Suprapubic skin (tissue), 4 donors: ENCODE measurements around the gene LRRC75B. TPM values are rescaled to one million over a fixed set of nuclear protein-coding genes. Genes with fewer than 3 reads are reported as not detected.

Experiments used
- DNase-seq, 2 donors: peaks; one replicate each; pipeline ENCODE4 v3.0.0-alpha.2; 2019; ENCODE audit warnings: low spot score in 2 of 2
- H3K27ac ChIP-seq: fragments of 200-600 bp; sonication (generic); one replicate; pipeline ENCODE4 v1.5.1; 2019
- H3K27me3 ChIP-seq: fragments of 200-600 bp; sonication (generic); one replicate; pipeline ENCODE4 v1.5.1; 2019
- H3K36me3 ChIP-seq: fragments of 200-600 bp; sonication (generic); one replicate; pipeline ENCODE4 v1.5.1; 2019
- H3K4me1 ChIP-seq: fragments of 200-600 bp; sonication (generic); one replicate; pipeline ENCODE4 v1.5.1; 2019
- H3K4me3 ChIP-seq: fragments of 200-600 bp; sonication (generic); one replicate; pipeline ENCODE4 v1.5.1; 2019; ENCODE audit warnings: mild to moderate bottlenecking
- H3K9me3 ChIP-seq: fragments of 200-600 bp; sonication (generic); one replicate; pipeline ENCODE4 v1.5.1; 2019
- EP300 ChIP-seq: sonication (generic); formaldehyde crosslinking; IDR thresholded peaks from one replicate; pipeline ENCODE4 v1.6.1; 2017; ENCODE audit warnings: antibody characterized with exemption
- POLR2A ChIP-seq, 2 donors: fragments of 450-650 bp; IDR thresholded peaks; one replicate each; pipeline ENCODE4 v1.6.1; 2017; ENCODE audit warnings: antibody characterized with exemption in 2 of 2, mild to moderate bottlenecking in 2 of 2, moderate library complexity in 2 of 2
- POLR2AphosphoS5 ChIP-seq, 3 donors: sonication (generic); formaldehyde crosslinking; IDR thresholded peaks; one replicate each; pipeline ENCODE4 v1.6.1; 2017; ENCODE audit warnings: antibody characterized with exemption in 3 of 3
- WGBS: methylation state at CpG from one replicate; pipeline ENCODE4 v1.1.5; 2018; 5-methylcytosine and 5-hydroxymethylcytosine counted together
- total RNA-seq, 4 donors: library from RNA; depleted of rRNA; stranded (reverse); fragments of >200 nt; gene quantifications; one replicate each; pipeline ENCODE4 v1.1.0, GENCODE V29; 2016
- TF ChIP-seq, protein P1 (sequence below), 2 donors: fragments of 200-600 bp in 1 of 2; fragments of 450-650 bp in 1 of 2; sonication (generic) in 1 of 2; IDR thresholded peaks; one replicate each; pipeline ENCODE4 v1.5.1; 2016 to 2019; ENCODE audit warnings: antibody characterized with exemption in 2 of 2, mild to moderate bottlenecking in 1 of 2, moderate library complexity in 1 of 2

LRRC75B gene
- total RNA-seq, 4 donors from 2014 or later: 10.9 to 24.4 (median 14.0) TPM

DNA sequence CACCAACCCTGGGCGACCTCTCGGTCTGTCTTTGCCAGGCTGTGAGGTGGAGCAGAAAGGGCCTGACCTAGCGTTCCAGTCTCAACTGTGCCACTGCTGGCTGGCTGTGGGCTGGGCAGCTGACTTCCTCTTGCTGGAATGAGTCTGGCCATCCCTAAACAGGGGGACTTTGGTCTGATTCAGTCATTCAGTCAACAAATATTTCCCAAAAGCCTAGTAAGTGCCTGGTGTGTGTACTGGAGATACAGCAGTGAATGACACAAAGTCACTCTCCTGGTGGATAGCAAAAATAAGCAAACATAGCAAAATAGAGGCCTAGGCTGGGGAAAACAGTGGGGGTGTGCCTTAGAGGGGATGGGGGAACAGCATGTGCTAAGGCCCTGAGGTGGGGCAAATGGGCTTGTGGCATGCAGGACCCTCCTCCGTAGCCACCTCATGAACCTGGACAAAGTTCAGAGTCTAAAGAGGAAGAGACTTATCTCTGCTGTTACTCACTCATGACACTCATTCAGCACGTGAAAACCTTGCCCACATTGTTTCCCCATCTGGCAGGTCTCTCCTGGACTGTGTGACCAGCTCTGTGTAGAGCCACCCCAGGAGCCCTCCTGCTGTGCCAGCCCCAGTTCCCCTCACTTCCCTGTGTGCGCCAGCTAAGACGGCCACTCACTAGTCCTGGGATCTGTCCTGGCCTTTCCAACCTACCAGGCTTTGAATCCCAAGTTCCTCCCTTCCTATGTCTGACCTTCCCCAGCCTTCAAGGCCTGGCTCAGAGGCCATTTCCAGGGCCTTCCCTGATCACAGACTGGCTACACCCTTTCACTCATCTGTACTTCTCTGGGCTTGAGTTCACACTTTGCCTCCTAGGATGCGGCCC, 42.6 kb downstream of the LRRC75B start:
- TF ChIP-seq, protein P1, sequence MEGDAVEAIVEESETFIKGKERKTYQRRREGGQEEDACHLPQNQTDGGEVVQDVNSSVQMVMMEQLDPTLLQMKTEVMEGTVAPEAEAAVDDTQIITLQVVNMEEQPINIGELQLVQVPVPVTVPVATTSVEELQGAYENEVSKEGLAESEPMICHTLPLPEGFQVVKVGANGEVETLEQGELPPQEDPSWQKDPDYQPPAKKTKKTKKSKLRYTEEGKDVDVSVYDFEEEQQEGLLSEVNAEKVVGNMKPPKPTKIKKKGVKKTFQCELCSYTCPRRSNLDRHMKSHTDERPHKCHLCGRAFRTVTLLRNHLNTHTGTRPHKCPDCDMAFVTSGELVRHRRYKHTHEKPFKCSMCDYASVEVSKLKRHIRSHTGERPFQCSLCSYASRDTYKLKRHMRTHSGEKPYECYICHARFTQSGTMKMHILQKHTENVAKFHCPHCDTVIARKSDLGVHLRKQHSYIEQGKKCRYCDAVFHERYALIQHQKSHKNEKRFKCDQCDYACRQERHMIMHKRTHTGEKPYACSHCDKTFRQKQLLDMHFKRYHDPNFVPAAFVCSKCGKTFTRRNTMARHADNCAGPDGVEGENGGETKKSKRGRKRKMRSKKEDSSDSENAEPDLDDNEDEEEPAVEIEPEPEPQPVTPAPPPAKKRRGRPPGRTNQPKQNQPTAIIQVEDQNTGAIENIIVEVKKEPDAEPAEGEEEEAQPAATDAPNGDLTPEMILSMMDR (IDR thresholded peaks at IDR 0.05): no peak
- no peak for TF ChIP-seq EP300
- TF ChIP-seq POLR2AphosphoS5 (IDR thresholded peaks at IDR 0.05): no peak
- no peak for TF ChIP-seq POLR2A (IDR thresholded peaks at IDR 0.05)
- H3K4me3 ChIP-seq: no peak overlapping the region
- H3K9me3 ChIP-seq: no peaks in the 10 kb centered on the region
- peaks cover 28% of the 10 kb centered on the region for H3K4me1 ChIP-seq
- peaks cover 43% of the 10 kb centered on the region for H3K36me3 ChIP-seq
- DNase-seq: no peak
- no peak overlapping the region for H3K27ac ChIP-seq
- no peaks in the 10 kb centered on the region for H3K27me3 ChIP-seq
- 90% methylated on average over 7 of the region's 8 CpGs for WGBS

DNA sequence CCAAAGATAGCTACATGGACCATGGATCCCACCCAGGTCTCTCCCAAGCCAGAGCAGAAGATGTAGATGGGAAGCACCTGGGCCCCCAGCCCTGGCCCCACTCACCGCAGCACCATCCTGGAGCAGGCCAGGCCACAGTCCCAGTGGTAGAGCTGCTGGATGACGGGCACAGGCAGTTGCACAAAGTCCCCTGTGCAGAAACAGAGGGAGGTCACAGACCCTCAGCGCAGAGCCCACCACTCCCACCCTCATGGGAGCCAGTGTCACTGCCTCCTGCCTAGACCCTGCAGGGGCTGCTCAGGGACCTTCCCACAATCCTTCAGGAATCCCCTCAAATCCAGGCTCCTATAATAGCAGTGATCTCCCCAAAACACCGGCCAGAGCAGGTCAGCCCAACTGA, 44.1 kb downstream of the LRRC75B start:
- 100% methylated on average over 1 of the region's 4 CpGs for WGBS

DNA sequence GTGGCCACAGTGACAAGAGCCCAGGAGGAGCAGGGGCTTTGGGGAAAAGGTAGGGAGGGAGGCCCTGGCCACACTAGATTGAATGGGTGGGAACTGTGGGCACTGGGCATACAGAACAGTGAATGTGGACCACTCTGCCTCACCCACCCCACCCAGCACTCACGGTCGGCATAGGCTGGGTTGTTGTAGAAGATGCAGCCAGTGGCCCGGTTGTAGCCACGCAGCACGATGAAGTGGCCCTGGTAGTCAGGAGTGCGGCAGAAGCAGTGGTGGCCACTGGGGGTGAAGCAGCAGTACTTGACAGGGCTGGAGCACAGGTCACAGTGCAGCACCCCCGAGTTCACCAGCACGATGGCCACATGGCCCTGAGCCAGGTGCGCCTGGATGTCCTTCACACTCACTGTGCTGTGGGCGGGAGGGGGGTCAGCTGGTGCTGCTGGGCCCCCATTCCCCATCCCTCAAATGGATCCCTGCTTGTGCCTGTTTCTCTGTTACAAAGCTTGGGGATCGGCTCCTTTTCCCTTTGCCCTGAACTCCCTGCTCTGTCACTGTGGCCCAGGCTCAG, 49.1 kb downstream of the LRRC75B start:
- H3K4me3 ChIP-seq: no peak overlapping the region
- WGBS: 95% methylated on average over 8 of the region's 11 CpGs
- H3K27me3 ChIP-seq: no peaks in the 10 kb centered on the region
- H3K27ac ChIP-seq: no peak overlapping the region
- no peak for TF ChIP-seq EP300
- no peak for TF ChIP-seq POLR2A (IDR thresholded peaks at IDR 0.05)
- TF ChIP-seq, protein P1 (IDR thresholded peaks at IDR 0.05): no peak
- no peak for TF ChIP-seq POLR2AphosphoS5 (IDR thresholded peaks at IDR 0.05)
- peaks cover 86% of the 10 kb centered on the region for H3K36me3 ChIP-seq
- peaks cover 23% of the 10 kb centered on the region for H3K4me1 ChIP-seq
- no peak for DNase-seq
- no peaks in the 10 kb centered on the region for H3K9me3 ChIP-seq

More for the DNA sequence above, 44.1 kb downstream of the LRRC75B start:
- H3K27ac ChIP-seq: no peak overlapping the region
- peaks cover 56% of the 10 kb centered on the region for H3K36me3 ChIP-seq
- no peaks in the 10 kb centered on the region for H3K9me3 ChIP-seq
- peaks cover 33% of the 10 kb centered on the region for H3K4me1 ChIP-seq
- H3K27me3 ChIP-seq: no peaks in the 10 kb centered on the region
- no peak for TF ChIP-seq POLR2A (IDR thresholded peaks at IDR 0.05)
- no peak for TF ChIP-seq EP300
- TF ChIP-seq, protein P1 (IDR thresholded peaks at IDR 0.05): no peak
- TF ChIP-seq POLR2AphosphoS5 (IDR thresholded peaks at IDR 0.05): no peak
- H3K4me3 ChIP-seq: no peak overlapping the region
- no peak for DNase-seq

DNA sequence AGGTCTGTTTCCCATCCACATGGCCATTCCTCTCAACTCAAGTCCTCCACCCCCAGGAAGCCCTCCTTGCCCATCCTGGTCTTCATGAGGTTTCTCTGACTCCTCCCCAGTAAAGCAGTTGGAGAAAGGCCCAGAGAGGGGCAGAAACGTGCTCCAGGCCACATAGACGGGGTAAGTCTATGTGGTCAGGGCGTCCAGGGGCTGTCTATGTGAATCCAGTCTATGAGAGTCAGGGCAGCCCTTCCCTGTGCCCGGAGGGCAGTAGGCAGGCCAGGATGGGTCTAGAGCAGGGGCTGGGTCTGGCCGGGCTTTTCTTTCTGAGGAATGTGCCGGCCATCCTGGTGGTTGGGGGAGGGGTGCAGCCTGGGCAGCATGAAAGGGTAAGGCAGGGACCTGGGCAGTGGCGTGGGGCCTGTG, 49.7 kb downstream of the LRRC75B start:
- no peaks in the 10 kb centered on the region for H3K27me3 ChIP-seq
- TF ChIP-seq POLR2A (IDR thresholded peaks at IDR 0.05) (no peak), POLR2AphosphoS5 (IDR thresholded peaks at IDR 0.05) (no peak), EP300 (no peak)
- TF ChIP-seq, protein P1 (IDR thresholded peaks at IDR 0.05): no peak
- no peak overlapping the region for H3K27ac ChIP-seq
- no peak overlapping the region for H3K4me3 ChIP-seq
- no peaks in the 10 kb centered on the region for H3K9me3 ChIP-seq
- WGBS: 67% methylated on average over 7 of the region's 7 CpGs
- H3K4me1 ChIP-seq: peaks cover 23% of the 10 kb centered on the region
- no peak for DNase-seq
- H3K36me3 ChIP-seq: peaks cover 80% of the 10 kb centered on the region

DNA sequence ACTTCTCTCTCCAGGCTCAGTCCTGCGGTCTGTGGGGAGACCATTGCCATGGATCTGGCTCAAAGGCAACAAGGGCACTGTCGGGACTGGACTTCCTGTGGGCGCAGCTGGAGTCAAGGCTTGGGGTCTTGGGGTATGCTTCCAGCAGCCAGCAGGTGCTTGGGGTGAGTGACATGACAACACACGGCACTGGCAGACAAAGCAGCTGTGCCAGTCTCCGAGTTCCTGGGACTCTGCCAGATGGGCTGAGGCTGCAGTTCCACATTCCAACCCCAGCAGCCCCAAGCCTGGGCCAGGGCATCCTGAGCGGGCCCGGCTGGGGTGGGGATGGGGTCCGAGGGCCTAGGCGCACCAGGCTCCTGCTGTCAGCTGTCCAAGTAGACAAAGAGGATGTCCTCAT, 50.2 kb downstream of the LRRC75B start:
- no peaks in the 10 kb centered on the region for H3K9me3 ChIP-seq
- H3K27me3 ChIP-seq: no peaks in the 10 kb centered on the region
- H3K4me3 ChIP-seq: no peak overlapping the region
- peaks cover 75% of the 10 kb centered on the region for H3K36me3 ChIP-seq
- TF ChIP-seq EP300: no peak
- TF ChIP-seq POLR2A (IDR thresholded peaks at IDR 0.05): no peak
- no peak for TF ChIP-seq POLR2AphosphoS5 (IDR thresholded peaks at IDR 0.05)
- TF ChIP-seq, protein P1 (IDR thresholded peaks at IDR 0.05): no peak
- DNase-seq: no peak
- no peak overlapping the region for H3K27ac ChIP-seq
- WGBS: 81% methylated on average over 5 of the region's 9 CpGs
- peaks cover 23% of the 10 kb centered on the region for H3K4me1 ChIP-seq
